ELF-1 (cell line): ENCODE data around the gene SLC14A1.

Experiments
- DNase-seq: peaks from one replicate; pipeline ENCODE4 v3.0.0-alpha.2; 2016; ENCODE audit warnings: low read depth, low spot score

Gene SLC14A1

DNA sequence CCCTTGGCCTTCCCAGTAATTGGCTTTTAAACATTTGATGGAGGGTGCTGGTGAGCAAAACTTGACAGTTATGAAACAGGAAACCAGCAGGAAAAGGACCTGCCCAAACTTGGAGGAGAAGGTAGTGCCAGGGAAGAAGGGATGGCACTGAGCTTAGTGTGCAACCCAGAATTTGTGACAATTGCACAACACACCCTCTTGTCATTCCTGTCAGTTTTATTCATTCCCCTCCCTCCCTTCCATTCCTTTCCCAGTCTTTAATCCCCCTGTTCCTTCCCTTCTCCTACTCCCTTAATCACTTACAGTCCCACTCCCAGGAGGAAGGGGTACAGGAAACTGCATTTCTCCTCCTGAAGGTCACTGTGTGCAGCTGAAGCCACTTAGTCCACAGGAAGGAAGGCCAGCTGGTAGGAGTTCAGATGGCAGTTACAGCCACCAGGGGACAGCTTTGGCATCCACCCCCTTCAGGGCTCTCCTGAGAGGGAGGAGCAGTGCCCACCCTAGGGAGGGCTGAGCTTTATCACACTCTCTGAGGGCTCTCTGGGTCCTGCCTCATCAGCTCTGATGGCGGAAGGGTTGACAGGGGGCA lies 77.5 kb downstream of the SLC14A1 start:
- no peak for DNase-seq
